22Rv1 (cell line): ENCODE measurements around the gene KDM4D.

Source experiments
- H3K27ac ChIP-seq: fragments of 450-650 bp; 2 replicates; pipeline ENCODE4 v1.5.1; 2017
- CTCF ChIP-seq: fragments of 450-650 bp; IDR thresholded peaks from 2 replicates; pipeline ENCODE4 v1.5.1; 2017; ENCODE audit warnings: mild to moderate bottlenecking
- ZFX ChIP-seq: fragments of 450-650 bp; IDR thresholded peaks from 2 replicates; pipeline ENCODE4 v1.6.1; 2017; ENCODE audit warnings: antibody characterized with exemption, borderline replicate concordance

Gene KDM4D

DNA sequence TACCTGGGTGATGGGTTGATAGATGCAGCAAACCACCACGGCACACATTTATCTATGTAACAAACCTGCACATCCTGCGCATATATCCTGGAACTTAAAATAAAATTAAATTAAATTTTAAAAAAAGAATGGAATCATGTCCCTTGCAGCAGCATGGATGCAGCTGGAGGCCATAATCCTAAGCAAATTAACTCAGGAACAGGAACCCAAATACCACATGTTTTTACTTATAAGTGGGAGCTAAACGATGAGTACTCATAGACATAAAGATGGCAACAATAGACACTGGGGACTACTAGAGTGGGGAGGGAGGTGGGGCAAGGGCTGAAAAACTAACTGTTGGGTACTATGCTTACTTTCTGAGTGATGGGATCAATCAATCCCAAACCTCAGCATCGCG, 41.0 kb upstream of the KDM4D start:
- no peak for TF ChIP-seq CTCF
- no peak for TF ChIP-seq ZFX
- H3K27ac ChIP-seq: no peak overlapping the region

DNA sequence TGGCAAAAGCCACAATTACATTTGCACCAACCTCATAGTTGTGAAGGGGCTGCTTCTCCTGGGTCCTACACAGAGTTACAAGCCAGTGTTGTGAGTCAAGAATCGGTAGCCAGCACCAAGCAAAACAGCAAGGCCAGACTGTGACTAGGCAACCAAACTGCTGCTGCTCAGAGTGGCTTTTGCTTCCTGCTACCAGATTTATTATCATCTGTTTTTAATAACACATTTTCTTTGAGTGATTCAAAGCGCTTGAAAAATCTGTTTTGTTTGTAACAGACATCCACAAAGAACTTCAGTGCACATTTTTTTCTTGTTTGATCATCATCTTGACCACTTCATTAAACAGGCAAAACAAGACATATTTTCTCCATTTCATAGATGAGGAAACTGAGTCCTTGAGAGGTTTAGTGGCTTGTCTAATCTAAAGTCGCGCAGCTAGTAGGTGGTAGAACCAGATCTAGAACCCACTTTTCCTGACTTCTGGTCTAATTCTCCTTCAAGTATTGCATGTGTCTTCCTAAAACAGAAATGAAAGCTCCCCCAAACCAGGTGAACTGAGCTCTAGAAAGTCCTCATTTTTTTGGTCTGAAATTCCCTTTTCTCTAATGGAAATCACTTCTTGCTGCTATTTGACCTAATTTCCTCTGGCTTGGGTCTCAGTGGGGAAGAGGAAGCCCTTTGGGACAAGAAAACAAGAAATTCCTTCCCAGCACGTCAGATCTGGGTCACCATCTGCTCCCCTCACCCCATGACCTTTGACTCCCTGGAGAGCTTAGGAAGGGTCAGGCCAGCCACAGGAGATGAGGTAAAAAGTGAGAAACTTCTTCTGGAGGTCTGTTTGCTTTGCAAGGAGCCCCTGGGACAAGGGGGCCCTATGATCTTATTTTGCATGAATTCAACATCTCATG, 40.0 kb upstream of the KDM4D start:
- H3K27ac ChIP-seq: no peak overlapping the region
- TF ChIP-seq CTCF (no peak), ZFX (no peak)

DNA sequence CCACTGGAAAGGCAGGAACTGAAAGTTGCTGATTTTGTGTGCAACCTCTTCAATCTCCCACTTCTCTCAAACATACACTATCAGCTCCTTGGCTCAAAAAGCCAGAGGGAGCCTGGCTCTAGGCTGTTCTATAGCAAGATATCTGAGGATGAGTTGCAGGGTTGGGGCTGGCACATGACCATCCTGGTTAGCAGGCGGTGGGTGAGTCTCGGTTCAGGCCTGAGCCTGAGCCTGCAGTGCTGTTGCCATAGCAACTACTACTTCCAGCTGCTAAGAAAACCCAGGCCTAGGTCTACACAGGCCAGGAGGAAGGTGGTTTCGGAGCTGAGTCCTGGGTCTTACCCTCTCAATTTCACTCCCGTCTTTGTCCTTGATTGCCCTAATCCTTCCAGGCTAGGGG, 39.1 kb upstream of the KDM4D start:
- no peak for TF ChIP-seq CTCF
- H3K27ac ChIP-seq: no peak overlapping the region

DNA sequence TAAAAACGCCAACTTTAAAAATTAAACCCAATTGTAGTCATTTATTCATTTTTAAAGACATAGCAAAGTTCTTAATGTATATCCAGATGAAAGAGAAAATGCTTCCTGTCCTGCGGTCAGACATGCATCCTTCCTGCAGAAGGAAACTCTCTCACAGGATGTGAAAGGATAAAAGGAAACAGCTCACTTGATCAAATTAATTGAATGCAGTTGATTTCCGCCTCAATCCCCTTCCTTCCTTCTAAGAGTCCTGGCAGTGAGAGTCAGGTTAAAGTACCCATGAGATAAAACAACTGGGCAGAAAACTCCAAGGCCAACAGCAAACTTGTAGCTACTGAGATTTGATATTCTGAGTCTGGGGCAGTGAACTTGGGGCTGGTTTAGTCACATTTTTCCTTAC, 38.7 kb upstream of the KDM4D start:
- no peak for TF ChIP-seq CTCF
- TF ChIP-seq ZFX: no peak
- H3K27ac ChIP-seq: no peak overlapping the region

- H3K27ac ChIP-seq: no peak overlapping the region
- no peak for TF ChIP-seq CTCF
- TF ChIP-seq ZFX: no peak
Observed at GRCh38 chr11:94938095-94939055, 35.1 kb upstream of the KDM4D start.

DNA sequence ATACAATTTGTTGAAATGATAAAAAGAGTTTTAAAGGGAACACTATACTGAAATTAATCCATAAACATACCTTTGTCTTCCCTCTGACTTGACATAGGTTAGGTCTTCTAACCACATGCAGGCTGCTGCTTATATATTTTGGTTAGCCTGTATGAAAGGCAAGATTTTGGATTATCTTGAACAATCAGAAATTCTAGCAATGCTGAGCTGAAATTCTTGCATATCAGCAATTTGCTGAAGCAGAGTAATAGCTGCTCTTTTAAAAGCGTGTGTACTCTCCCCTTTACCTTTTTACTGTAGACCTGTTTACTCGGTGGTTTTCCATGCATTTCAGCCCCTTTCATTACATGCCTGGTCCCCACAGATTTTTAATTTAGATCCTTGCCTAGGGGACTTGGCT, 34.2 kb upstream of the KDM4D start:
- no peak overlapping the region for H3K27ac ChIP-seq
- TF ChIP-seq ZFX (no peak), CTCF (no peak)

DNA sequence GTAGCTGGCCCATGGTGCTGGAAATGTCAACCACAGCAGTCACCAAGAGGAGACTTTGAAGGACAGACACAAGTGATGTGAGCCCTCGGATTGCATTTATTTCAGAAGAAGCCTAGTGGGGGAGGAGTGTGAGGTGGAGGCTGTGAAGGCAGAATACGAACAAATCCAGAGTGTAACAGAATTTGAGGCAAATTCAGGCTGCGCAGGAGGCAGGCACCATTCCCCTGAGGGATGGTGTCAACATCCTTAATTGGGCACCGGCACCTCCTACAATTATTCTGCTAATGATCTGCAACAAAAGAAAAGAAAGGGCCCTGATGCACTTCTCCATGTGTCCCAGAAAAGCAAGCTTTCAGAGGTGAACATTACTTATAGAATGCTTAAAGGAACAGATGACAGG, 32.4 kb upstream of the KDM4D start:
- no peak overlapping the region for H3K27ac ChIP-seq
- TF ChIP-seq CTCF (no peak), ZFX (no peak)
